ENCODE results near the gene PPM1L. TPM values are rescaled to one million over a fixed set of nuclear protein-coding genes. Genes with fewer than 3 reads are reported as not detected.

PPM1L gene
- total and polyA plus RNA-seq, 4 experiments from 2014 or later, result 0.84 to 6.5 (median 3.4) TPM

DNA sequence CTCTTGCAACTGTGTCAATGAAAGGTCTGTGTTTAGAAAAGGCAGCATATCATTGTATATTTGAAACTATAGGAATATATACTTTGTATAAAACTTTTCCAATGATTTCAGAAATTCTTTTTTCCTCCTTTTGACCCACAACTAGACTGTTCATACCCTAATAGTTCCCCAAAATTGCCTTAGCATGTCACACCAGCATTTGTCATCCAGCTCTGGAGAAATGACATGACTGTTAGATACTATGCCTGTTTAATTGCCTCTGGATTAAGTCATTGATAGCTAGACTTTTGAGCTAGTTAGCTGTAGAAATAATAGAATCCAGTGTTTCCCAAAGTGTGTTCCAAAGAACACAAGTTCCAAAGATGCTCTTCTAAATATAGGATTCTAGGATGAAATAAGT lies 316.7 kb downstream of the PPM1L start:
- Mint-ChIP-seq H3K27ac (no peak overlapping the region), H3K4me1 (peaks cover 0 to 3% (median 0%) of the 10 kb centered on the region in 4 donors), H3K9me3 (no peaks in the 10 kb centered on the region), H3K4me3 (no peak overlapping the region), H3K27me3 (no peaks in the 10 kb centered on the region), H3K36me3 (peaks cover 1 to 5% of the 10 kb centered on the region in 2 donors)
- Histone ChIP-seq H3K9me3 (ENCODE audit: control insufficient read depth in 1 of 2, low read length in 2 of 2) (no peaks in the 10 kb centered on the region), H3K4me3 (ENCODE audit: low read length in 2 of 2) (no peak overlapping the region), H3K4me1 (ENCODE audit: insufficient read depth, low read length) (no peaks in the 10 kb centered on the region), H3K27me3 (ENCODE audit: insufficient read depth, low read length) (no peaks in the 10 kb centered on the region), H3K27ac (ENCODE audit: low read depth, low read length) (no peak overlapping the region), H3K36me3 (ENCODE audit: insufficient read depth, low read length) (no peaks in the 10 kb centered on the region)
- ChIA-PET CTCF (ENCODE audit: partially characterized antibody) (no interaction called here), POLR2A (ENCODE audit: partially characterized antibody) (no interaction called here)
- DNase-seq, result no peak
- intact Hi-C loops (cut with micrococcal nuclease), result no loop called here

GRCh38 chr3:161073181-161073580 lies 317.1 kb downstream of the PPM1L start:
- H3K4me1 Mint-ChIP-seq, result peaks cover 0 to 3% (median 0%) of the 10 kb centered on the region in 4 donors

DNA sequence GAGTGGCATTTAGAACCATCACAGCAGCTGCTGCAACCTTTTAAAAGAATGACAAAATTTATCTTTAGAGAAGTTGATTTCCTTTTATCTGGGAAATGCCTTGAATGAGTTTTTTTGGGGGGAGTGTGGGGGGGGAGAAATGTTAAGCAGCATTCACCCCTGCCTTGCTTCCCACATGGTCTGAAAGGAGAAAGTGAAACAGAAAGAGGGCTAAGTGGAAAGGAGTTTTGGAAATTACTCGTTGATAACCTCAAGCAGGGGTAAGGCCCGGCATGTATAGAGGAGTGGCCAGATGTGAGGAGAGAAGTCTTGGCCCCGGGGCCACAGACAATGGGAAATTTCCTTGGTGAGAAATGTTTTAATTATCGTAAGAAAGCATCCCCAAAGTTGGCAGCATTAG lies 325.6 kb downstream of the PPM1L start:
- ChIA-PET POLR2A (ENCODE audit: partially characterized antibody) (no interaction called here), CTCF (ENCODE audit: partially characterized antibody) (no interaction called here)
- H3K9me3 ChIP-seq (ENCODE audit: control insufficient read depth in 1 of 2, low read length in 2 of 2), result no peaks in the 10 kb centered on the region
- H3K4me1 Mint-ChIP-seq, result no peaks in the 10 kb centered on the region
- no peaks in the 10 kb centered on the region for H3K27me3 ChIP-seq (ENCODE audit: insufficient read depth, low read length)
- no peak for DNase-seq
- no peaks in the 10 kb centered on the region for H3K4me1 ChIP-seq (ENCODE audit: insufficient read depth, low read length)
- no peaks in the 10 kb centered on the region for H3K36me3 Mint-ChIP-seq
- H3K27ac ChIP-seq (ENCODE audit: low read depth, low read length), result no peak overlapping the region
- H3K27ac Mint-ChIP-seq, result no peak overlapping the region
- H3K4me3 ChIP-seq (ENCODE audit: low read length in 2 of 2), result no peak overlapping the region
- H3K36me3 ChIP-seq (ENCODE audit: insufficient read depth, low read length), result no peaks in the 10 kb centered on the region
- H3K27me3 Mint-ChIP-seq, result peaks cover 0 to 5% of the 10 kb centered on the region in 2 donors
- H3K4me3 Mint-ChIP-seq, result no peak overlapping the region
- intact Hi-C loops (cut with micrococcal nuclease), result no loop called here
- no peaks in the 10 kb centered on the region for H3K9me3 Mint-ChIP-seq

More at GRCh38 chr3:161073181-161073580, 317.1 kb downstream of the PPM1L start:
- no peaks in the 10 kb centered on the region for H3K36me3 ChIP-seq (ENCODE audit: insufficient read depth, low read length)
- H3K4me1 ChIP-seq (ENCODE audit: insufficient read depth, low read length), result no peaks in the 10 kb centered on the region
- Mint-ChIP-seq H3K4me3 (no peak overlapping the region), H3K36me3 (peaks cover 1 to 5% of the 10 kb centered on the region in 2 donors), H3K27ac (no peak overlapping the region), H3K27me3 (no peaks in the 10 kb centered on the region), H3K9me3 (no peaks in the 10 kb centered on the region)
- ChIA-PET CTCF (ENCODE audit: partially characterized antibody) (no interaction called here), POLR2A (ENCODE audit: partially characterized antibody) (no interaction called here)
- no peaks in the 10 kb centered on the region for H3K9me3 ChIP-seq (ENCODE audit: control insufficient read depth in 1 of 2, low read length in 2 of 2)
- H3K27ac ChIP-seq (ENCODE audit: low read depth, low read length), result no peak overlapping the region
- no peak for DNase-seq
- intact Hi-C loops (cut with micrococcal nuclease), result no loop called here
- H3K4me3 ChIP-seq (ENCODE audit: low read length in 2 of 2), result no peak overlapping the region
- no peaks in the 10 kb centered on the region for H3K27me3 ChIP-seq (ENCODE audit: insufficient read depth, low read length)

DNA sequence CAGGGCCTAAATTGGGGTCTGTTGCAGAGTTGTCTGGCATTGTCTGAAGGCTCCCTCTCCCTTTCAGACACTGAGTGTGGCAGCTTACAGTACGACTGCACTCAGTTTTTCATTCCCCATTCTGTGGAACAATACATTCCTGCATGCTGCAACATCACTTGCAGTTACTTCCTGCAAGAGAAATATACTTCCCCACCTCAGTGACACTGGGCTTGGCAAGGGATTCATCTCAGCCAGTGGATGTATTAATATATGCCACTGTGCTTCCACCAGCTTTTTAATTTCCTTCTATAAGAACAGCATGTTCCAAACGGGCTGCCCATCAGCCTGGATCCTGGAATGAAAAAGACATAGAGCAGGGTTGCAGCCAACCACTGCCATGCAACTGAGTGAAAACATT lies 326.0 kb downstream of the PPM1L start:
- intact Hi-C loops (cut with micrococcal nuclease), result no loop called here
- POLR2A ChIA-PET (ENCODE audit: partially characterized antibody), result no interaction called here
- no peak overlapping the region for H3K27ac Mint-ChIP-seq

GRCh38 chr3:161083131-161083530 lies 327.1 kb downstream of the PPM1L start:
- DNase-seq, result no peak
- no peak overlapping the region for H3K27ac ChIP-seq (ENCODE audit: low read depth, low read length)
- no peak overlapping the region for H3K27ac Mint-ChIP-seq
- intact Hi-C loops (cut with micrococcal nuclease), result no loop called here
- no peaks in the 10 kb centered on the region for H3K4me1 Mint-ChIP-seq
- ChIA-PET POLR2A (ENCODE audit: partially characterized antibody) (no interaction called here), CTCF (ENCODE audit: partially characterized antibody) (interaction anchor here (0.8 kb wide), 1 partner anchor 8 kb away, joined by 3 read pairs; no protein-coding TSS in a partner anchor)
- no peaks in the 10 kb centered on the region for H3K9me3 ChIP-seq (ENCODE audit: control insufficient read depth in 1 of 2, low read length in 2 of 2)
- H3K27me3 ChIP-seq (ENCODE audit: insufficient read depth, low read length), result no peaks in the 10 kb centered on the region
- no peak overlapping the region for H3K4me3 Mint-ChIP-seq
- no peaks in the 10 kb centered on the region for H3K4me1 ChIP-seq (ENCODE audit: insufficient read depth, low read length)
- H3K36me3 ChIP-seq (ENCODE audit: insufficient read depth, low read length), result no peaks in the 10 kb centered on the region
- no peak overlapping the region for H3K4me3 ChIP-seq (ENCODE audit: low read length in 2 of 2)
- peaks cover 0 to 7% of the 10 kb centered on the region in 2 donors for H3K27me3 Mint-ChIP-seq
- no peaks in the 10 kb centered on the region for H3K36me3 Mint-ChIP-seq
- no peaks in the 10 kb centered on the region for H3K9me3 Mint-ChIP-seq

More for the DNA sequence above, 326.0 kb downstream of the PPM1L start:
- Mint-ChIP-seq H3K27me3 (peaks cover 0 to 5% of the 10 kb centered on the region in 2 donors), H3K4me3 (no peak overlapping the region), H3K36me3 (no peaks in the 10 kb centered on the region), H3K4me1 (no peaks in the 10 kb centered on the region), H3K9me3 (no peaks in the 10 kb centered on the region)
- no peaks in the 10 kb centered on the region for H3K4me1 ChIP-seq (ENCODE audit: insufficient read depth, low read length)
- no peaks in the 10 kb centered on the region for H3K27me3 ChIP-seq (ENCODE audit: insufficient read depth, low read length)
- no peaks in the 10 kb centered on the region for H3K36me3 ChIP-seq (ENCODE audit: insufficient read depth, low read length)
- CTCF ChIA-PET (ENCODE audit: partially characterized antibody), result interaction anchor here (0.8 kb wide), 1 partner anchor 9 kb away, joined by 3 read pairs; no protein-coding TSS in a partner anchor
- H3K27ac ChIP-seq (ENCODE audit: low read depth, low read length), result no peak overlapping the region
- H3K9me3 ChIP-seq (ENCODE audit: control insufficient read depth in 1 of 2, low read length in 2 of 2), result no peaks in the 10 kb centered on the region
- DNase-seq, result no peak
- no peak overlapping the region for H3K4me3 ChIP-seq (ENCODE audit: low read length in 2 of 2)

DNA sequence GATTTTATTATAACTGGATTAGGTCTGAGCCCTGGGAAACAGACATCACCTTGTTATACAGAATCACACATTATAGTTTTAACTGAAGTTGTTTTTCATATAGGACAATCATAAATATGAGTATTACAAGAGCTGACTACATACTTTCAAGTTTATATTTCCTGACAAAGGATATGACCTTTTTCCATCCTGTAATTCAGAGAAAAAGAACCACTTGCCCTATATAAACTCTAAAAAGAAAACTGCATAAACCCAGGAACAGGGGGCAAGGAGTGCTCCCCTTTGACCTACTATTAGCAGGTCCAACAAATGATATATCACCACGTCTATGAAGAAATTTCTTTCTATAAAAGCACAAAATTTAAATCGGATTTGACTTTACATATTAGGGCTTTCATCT lies 328.2 kb downstream of the PPM1L start:
- ChIA-PET POLR2A (ENCODE audit: partially characterized antibody) (no interaction called here), CTCF (ENCODE audit: partially characterized antibody) (no interaction called here)
- Mint-ChIP-seq H3K36me3 (no peaks in the 10 kb centered on the region), H3K27ac (no peak overlapping the region), H3K4me1 (no peaks in the 10 kb centered on the region), H3K9me3 (no peaks in the 10 kb centered on the region), H3K4me3 (no peak overlapping the region), H3K27me3 (peaks cover 0 to 7% of the 10 kb centered on the region in 2 donors)
- Histone ChIP-seq H3K27ac (ENCODE audit: low read depth, low read length) (no peak overlapping the region), H3K27me3 (ENCODE audit: insufficient read depth, low read length) (no peaks in the 10 kb centered on the region), H3K36me3 (ENCODE audit: insufficient read depth, low read length) (no peaks in the 10 kb centered on the region), H3K4me1 (ENCODE audit: insufficient read depth, low read length) (no peaks in the 10 kb centered on the region), H3K9me3 (ENCODE audit: control insufficient read depth in 1 of 2, low read length in 2 of 2) (no peaks in the 10 kb centered on the region), H3K4me3 (ENCODE audit: low read length in 2 of 2) (no peak overlapping the region)
- intact Hi-C loops (cut with micrococcal nuclease), result no loop called here
- DNase-seq, result no peak

GRCh38 chr3:161093895-161094294 lies 337.9 kb downstream of the PPM1L start:
- Mint-ChIP-seq H3K27ac (peak overlapping the region in 1 of 7 donors; percentile 5), H3K4me3 (no peak overlapping the region), H3K4me1 (no peaks in the 10 kb centered on the region), H3K36me3 (no peaks in the 10 kb centered on the region), H3K9me3 (no peaks in the 10 kb centered on the region), H3K27me3 (no peaks in the 10 kb centered on the region)
- intact Hi-C loops (cut with micrococcal nuclease), result no loop called here
- H3K4me3 ChIP-seq (ENCODE audit: low read length in 2 of 2), result no peak overlapping the region
- CTCF ChIA-PET (ENCODE audit: partially characterized antibody), result no interaction called here
- H3K4me1 ChIP-seq (ENCODE audit: insufficient read depth, low read length), result no peaks in the 10 kb centered on the region
- no peak for DNase-seq
- no peak overlapping the region for H3K27ac ChIP-seq (ENCODE audit: low read depth, low read length)
- no peaks in the 10 kb centered on the region for H3K36me3 ChIP-seq (ENCODE audit: insufficient read depth, low read length)
- POLR2A ChIA-PET (ENCODE audit: partially characterized antibody), result no interaction called here
- no peaks in the 10 kb centered on the region for H3K27me3 ChIP-seq (ENCODE audit: insufficient read depth, low read length)
- H3K9me3 ChIP-seq (ENCODE audit: control insufficient read depth in 1 of 2, low read length in 2 of 2), result no peaks in the 10 kb centered on the region

Data from CD4-positive, alpha-beta memory T cell (primary cell).